PC-9 (cell line): ENCODE data around the gene MCM9. TPM values are rescaled to one million over a fixed set of nuclear protein-coding genes. Genes with fewer than 3 reads are reported as not detected.
"Not testable (repeated sequence)": the region's sequence is repeated elsewhere in the genome, so short reads cannot be mapped to it uniquely, and the experiment has no call there.

ENCODE experiments used
- BruUV-seq: library from RNA; stranded (reverse); fragments of 400-500 nt; replicated peaks from 2 replicates; lab custom pipeline; 2021; lab: Mats Ljungman, UMichigan
- CTCF ChIA-PET: fragments of 300-600 bp; sonication (Branson Sonifier 250); formaldehyde crosslinking; loops from one replicate; lab custom pipeline; 2022; ENCODE audit warnings: antibody characterized with exemption; lab: Charles Lee
- POLR2A ChIA-PET: fragments of 300-600 bp; sonication (Branson Sonifier 250); formaldehyde crosslinking; loops from one replicate; lab custom pipeline; 2022; ENCODE audit warnings: antibody characterized with exemption; ENCODE audit not compliant: unreplicated experiment; lab: Charles Lee
- DNase-seq, 2 experiments: peaks; one replicate each; pipeline versions ENCODE4 v3.0.0 to v3.0.0-alpha.2; 2015 to 2022; ENCODE audit warnings: mixed read lengths in 1 of 2
- H2AFZ ChIP-seq: fragments of 200-600 bp; sonication (generic); 2 replicates; pipeline ENCODE4 v1.8.1; 2017; ENCODE audit warnings: antibody characterized with exemption
- H3F3A ChIP-seq: fragments of 200-600 bp; sonication (generic); 2 replicates; pipeline ENCODE4 v1.8.1; 2017; ENCODE audit warnings: antibody characterized with exemption, mild to moderate bottlenecking, low read depth; ENCODE audit not compliant: insufficient read depth
- H3K27ac ChIP-seq: fragments of 200-600 bp; sonication (generic); 2 replicates; pipeline ENCODE4 v1.6.1; 2016; ENCODE audit warnings: mixed run types
- H3K27me3 ChIP-seq: fragments of 200-600 bp; sonication (generic); 2 replicates; pipeline ENCODE4 v1.6.1; 2016; ENCODE audit warnings: low read depth, mixed run types; ENCODE audit not compliant: insufficient read depth
- H3K36me3 ChIP-seq: fragments of 200-600 bp; sonication (generic); 2 replicates; pipeline ENCODE4 v1.6.1; 2016; ENCODE audit warnings: low read depth, mixed run types
- H3K4me1 ChIP-seq: fragments of 200-600 bp; sonication (generic); replicated peaks from 2 replicates; pipeline ENCODE4 v1.6.1; 2016; ENCODE audit warnings: mixed run types; ENCODE audit not compliant: insufficient read depth
- H3K4me2 ChIP-seq: fragments of 200-600 bp; sonication (generic); 2 replicates; pipeline ENCODE4 v1.6.1; 2017; ENCODE audit warnings: mixed run types
- H3K4me3 ChIP-seq: fragments of 200-600 bp; sonication (generic); 2 replicates; pipeline ENCODE4 v1.6.1; 2016; ENCODE audit warnings: mixed run types
- H3K79me2 ChIP-seq: fragments of 200-600 bp; sonication (generic); 2 replicates; pipeline ENCODE4 v1.6.1; 2017; ENCODE audit warnings: low read depth, mixed run types
- H3K9me2 ChIP-seq: fragments of 200-600 bp; sonication (generic); 2 replicates; pipeline ENCODE4 v1.8.1; 2017; ENCODE audit warnings: mild to moderate bottlenecking; ENCODE audit not compliant: insufficient read depth
- H3K9me3 ChIP-seq: fragments of 200-600 bp; sonication (generic); 2 replicates; pipeline ENCODE4 v1.8.1; 2016; ENCODE audit warnings: low read depth; ENCODE audit not compliant: insufficient read depth
- H4K20me1 ChIP-seq: fragments of 200-600 bp; sonication (generic); 2 replicates; pipeline ENCODE4 v1.8.1; 2017; ENCODE audit not compliant: insufficient read depth
- CTCF ChIP-seq: fragments of 200-600 bp; sonication (generic); conservative IDR thresholded peaks from 2 replicates; pipeline ENCODE4 v1.6.1; 2017; ENCODE audit warnings: mixed run types, antibody characterized with exemption, mild to moderate bottlenecking, moderate library complexity
- EZH2 ChIP-seq: fragments of 200-600 bp; sonication (generic); IDR thresholded peaks from 2 replicates; pipeline ENCODE4 v1.8.0; 2017; ENCODE audit warnings: antibody characterized with exemption, low read depth
- intact Hi-C: fragments of 100-400 bp; cut with micrococcal nuclease; formaldehyde crosslinking; loops from one replicate; pipeline ENCODE4 v1.10.0; 2022; ENCODE audit not compliant: unreplicated experiment
- total RNA-seq: library from RNA; stranded (reverse); gene quantifications from 2 replicates; pipeline ENCODE4 v1.2.3, GENCODE V29; 2021

Gene MCM9
- total RNA-seq, 1 experiment from 2014 or later: 18.1 TPM

- TF ChIP-seq CTCF: no peak
- TF ChIP-seq EZH2: no peak
- no peak overlapping the region for H2AFZ ChIP-seq
- H3K36me3 ChIP-seq: no peaks in the 10 kb centered on the region
- POLR2A ChIA-PET: no interaction called here
- intact Hi-C loops: no loop called here
- H3K27ac ChIP-seq: no peak overlapping the region
- H3K9me2 ChIP-seq: no peaks in the 10 kb centered on the region
- no peaks in the 10 kb centered on the region for H3K27me3 ChIP-seq
- H3K9me3 ChIP-seq: no peaks in the 10 kb centered on the region
- H4K20me1 ChIP-seq: no peaks in the 10 kb centered on the region
- CTCF ChIA-PET: no interaction called here
- no TSS peak for BruUV-seq
- peaks cover 7% of the 10 kb centered on the region for H3K79me2 ChIP-seq
- H3K4me2 ChIP-seq: no peak overlapping the region
- H3F3A ChIP-seq: no peaks in the 10 kb centered on the region
- H3K4me3 ChIP-seq: no peak overlapping the region
- peak in 1 of 2 experiments; percentile 46 for DNase-seq
- no peaks in the 10 kb centered on the region for H3K4me1 ChIP-seq
These were observed 65.6 kb downstream of the MCM9 start for GRCh38 chr6:118869350-118869749.

GRCh38 chr6:118868901-118869300 lies 66.1 kb downstream of the MCM9 start:
- H3K27ac ChIP-seq, POLR2A ChIA-PET, H2AFZ ChIP-seq, H3F3A ChIP-seq, intact Hi-C loops, H3K9me2 ChIP-seq, H3K36me3 ChIP-seq, H3K4me2 ChIP-seq, H3K27me3 ChIP-seq, H3K4me1 ChIP-seq, CTCF ChIA-PET, H3K79me2 ChIP-seq, DNase-seq, H3K9me3 ChIP-seq, BruUV-seq, H3K4me3 ChIP-seq, H4K20me1 ChIP-seq: not testable (repeated sequence)

DNA sequence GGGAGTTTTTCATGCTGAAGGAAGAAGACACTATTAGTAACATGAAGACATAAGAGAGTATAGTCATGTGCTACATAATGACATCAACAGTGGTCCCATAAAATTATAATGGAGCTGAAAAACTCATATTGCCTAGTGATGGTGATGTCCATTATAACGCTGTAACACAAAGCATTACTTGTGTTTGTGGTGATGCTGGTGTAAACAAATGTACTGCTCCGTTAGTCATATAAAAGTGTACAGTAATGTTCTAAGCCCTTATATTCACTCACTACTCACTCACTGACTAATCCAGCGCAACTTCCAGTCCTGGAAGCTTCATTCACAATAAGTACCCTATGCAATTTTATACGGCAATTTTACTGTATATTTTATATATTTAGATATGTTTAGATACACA lies 67.8 kb downstream of the MCM9 start:
- no peaks in the 10 kb centered on the region for H3F3A ChIP-seq
- no TSS peak for BruUV-seq
- TF ChIP-seq CTCF: no peak
- no peak for TF ChIP-seq EZH2
- H3K9me3 ChIP-seq: no peaks in the 10 kb centered on the region
- intact Hi-C loops: no loop called here
- H3K79me2 ChIP-seq: peaks cover 7% of the 10 kb centered on the region
- H3K4me2 ChIP-seq: no peak overlapping the region
- H3K27ac ChIP-seq: no peak overlapping the region
- no peaks in the 10 kb centered on the region for H3K9me2 ChIP-seq
- H3K4me1 ChIP-seq: no peaks in the 10 kb centered on the region
- DNase-seq: no peak
- H3K4me3 ChIP-seq: no peak overlapping the region
- ChIA-PET POLR2A (no interaction called here), CTCF (no interaction called here)
- H3K27me3 ChIP-seq: no peaks in the 10 kb centered on the region
- H4K20me1 ChIP-seq: no peaks in the 10 kb centered on the region
- no peaks in the 10 kb centered on the region for H3K36me3 ChIP-seq
- no peak overlapping the region for H2AFZ ChIP-seq

GRCh38 chr6:118865100-118865391 lies 69.9 kb downstream of the MCM9 start:
- no peak overlapping the region for H3K27ac ChIP-seq
- H4K20me1 ChIP-seq: no peaks in the 10 kb centered on the region
- intact Hi-C loops: no loop called here
- H2AFZ ChIP-seq: no peak overlapping the region
- no peaks in the 10 kb centered on the region for H3K9me3 ChIP-seq
- CTCF ChIA-PET: interaction anchor here (0.6 kb wide), 1 partner anchor 118 kb away, joined by 3 read pairs; no protein-coding TSS in a partner anchor
- peaks cover 7% of the 10 kb centered on the region; the same call in 1 of the 2 replicates for H3K79me2 ChIP-seq
- no peaks in the 10 kb centered on the region for H3K36me3 ChIP-seq
- H3K4me2 ChIP-seq: no peak overlapping the region
- H3K4me1 ChIP-seq: no peaks in the 10 kb centered on the region
- no TSS peak for BruUV-seq
- H3K9me2 ChIP-seq: no peaks in the 10 kb centered on the region
- H3K4me3 ChIP-seq: no peak overlapping the region
- no peaks in the 10 kb centered on the region for H3F3A ChIP-seq
- no peak for TF ChIP-seq EZH2
- no peak for TF ChIP-seq CTCF
- POLR2A ChIA-PET: no interaction called here
- H3K27me3 ChIP-seq: no peaks in the 10 kb centered on the region
- DNase-seq: no peak
